OCI-LY7 (cell line): ENCODE results near the gene ELOVL1. TPM values are rescaled to one million over a fixed set of nuclear protein-coding genes. Genes with fewer than 3 reads are reported as not detected.

Experiments used
- BruUV-seq: library from RNA; stranded (reverse); fragments of 400-500 nt; replicated peaks from 2 replicates; lab custom pipeline; 2021; lab: Mats Ljungman, UMichigan
- CTCF ChIA-PET: fragments of 300-600 bp; sonication (Branson Sonifier 250); formaldehyde crosslinking; loops from one replicate; lab custom pipeline; 2022; ENCODE audit warnings: antibody characterized with exemption; ENCODE audit not compliant: unreplicated experiment; lab: Charles Lee
- POLR2A ChIA-PET: fragments of 300-600 bp; sonication (Branson Sonifier 250); formaldehyde crosslinking; loops from one replicate; lab custom pipeline; 2022; ENCODE audit warnings: antibody characterized with exemption; lab: Charles Lee
- DNase-seq: peaks from one replicate; pipeline ENCODE4 v3.0.0-alpha.2; 2015; ENCODE audit warnings: low spot score
- H2AFZ ChIP-seq: fragments of 200-600 bp; sonication (generic), shearing (Covaris generic); 2 replicates; pipeline ENCODE4 v1.6.1; 2014; ENCODE audit warnings: mild to moderate bottlenecking, antibody characterized with exemption, low read length, moderate library complexity
- H3K27ac ChIP-seq: fragments of 200-600 bp; sonication (generic); 2 replicates; pipeline ENCODE4 v1.5.1; 2014; ENCODE audit warnings: mixed run types, low read depth, mild to moderate bottlenecking, moderate library complexity, low read length, inconsistent platforms; ENCODE audit not compliant: poor library complexity, severe bottlenecking
- H3K36me3 ChIP-seq: fragments of 200-600 bp; sonication (generic); 2 replicates; pipeline ENCODE4 v1.6.1; 2014; ENCODE audit warnings: mild to moderate bottlenecking, antibody characterized with exemption, low read length, moderate library complexity, mixed read lengths; ENCODE audit not compliant: insufficient read depth
- H3K4me1 ChIP-seq: fragments of 200-600 bp; sonication (generic); 2 replicates; pipeline ENCODE4 v1.5.1; 2014; ENCODE audit warnings: mild to moderate bottlenecking, low read length; ENCODE audit not compliant: insufficient read depth, poor library complexity, severe bottlenecking
- H3K4me2 ChIP-seq: fragments of 200-600 bp; sonication (generic); 2 replicates; pipeline ENCODE4 v1.6.1; 2014; ENCODE audit warnings: mild to moderate bottlenecking, low read length
- H3K4me3 ChIP-seq: fragments of 200-600 bp; sonication (generic); 2 replicates; pipeline ENCODE4 v1.5.1; 2014; ENCODE audit warnings: mild to moderate bottlenecking, low read depth, low read length; ENCODE audit not compliant: poor library complexity, severe bottlenecking
- H3K79me2 ChIP-seq: fragments of 200-600 bp; sonication (generic); 2 replicates; pipeline ENCODE4 v1.6.1; 2016; ENCODE audit warnings: low read depth, mild to moderate bottlenecking, low read length, moderate library complexity, mixed read lengths; ENCODE audit not compliant: insufficient read depth
- H3K9me2 ChIP-seq: fragments of 200-600 bp; sonication (generic); 2 replicates; pipeline ENCODE4 v1.6.1; 2016; ENCODE audit warnings: mild to moderate bottlenecking, low read length, mixed read lengths; ENCODE audit not compliant: insufficient read depth
- H3K9me3 ChIP-seq: fragments of 200-600 bp; sonication (generic); 2 replicates; pipeline ENCODE4 v1.6.1; 2014; ENCODE audit warnings: mild to moderate bottlenecking, mixed run types, low read length, mixed read lengths
- H4K20me1 ChIP-seq: fragments of 200-600 bp; sonication (generic); 2 replicates; pipeline ENCODE4 v1.6.1; 2014; ENCODE audit warnings: mild to moderate bottlenecking, antibody characterized with exemption, low read length, moderate library complexity, mixed read lengths; ENCODE audit not compliant: insufficient read depth
- EZH2phosphoT487 ChIP-seq: fragments of 200-600 bp; sonication (generic); IDR thresholded peaks from 2 replicates; pipeline ENCODE4 v1.6.1; 2018; ENCODE audit warnings: low read depth, borderline replicate concordance, mild to moderate bottlenecking, mixed run types, antibody characterized with exemption, low read length, moderate library complexity, mixed read lengths
- intact Hi-C: fragments of 100-400 bp; cut with micrococcal nuclease; formaldehyde crosslinking; loops from one replicate; pipeline ENCODE4 v1.10.0; 2022; ENCODE audit not compliant: unreplicated experiment
- total RNA-seq, 2 experiments: library from RNA; depleted of rRNA in 1 of 2; stranded (reverse); fragments of >200 nt in 1 of 2; shearing (Covaris generic) in 1 of 2; gene quantifications; 2 replicates each; pipeline ENCODE4 v1.2.3, GENCODE V29; 2014 to 2022
- TF ChIP-seq, protein P1 (sequence below): fragments of 200-600 bp; sonication (generic); conservative IDR thresholded peaks from 2 replicates; pipeline ENCODE4 v1.5.1; 2014; ENCODE audit warnings: mild to moderate bottlenecking, antibody characterized with exemption, low read length, moderate library complexity, mixed read lengths

ELOVL1 gene
- total RNA-seq, 2 experiments from 2014 or later = 35.9 to 43.9 TPM

DNA sequence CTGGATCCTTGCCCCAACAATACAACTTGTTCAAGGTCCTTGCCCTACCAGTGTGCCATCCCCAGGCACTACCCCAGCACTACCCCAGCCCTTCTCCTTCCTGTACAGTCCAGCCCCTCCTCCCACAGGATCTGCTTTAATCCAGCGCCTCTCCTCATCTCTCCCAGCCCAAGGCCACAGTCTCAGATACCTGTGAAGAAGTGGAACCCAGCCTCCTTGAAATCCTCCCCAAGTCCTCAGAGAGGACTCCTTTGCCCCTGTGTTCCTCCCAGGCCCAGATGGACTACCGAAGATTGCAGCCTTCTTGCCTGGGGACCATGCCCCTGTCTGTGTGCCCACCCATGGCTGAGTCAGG lies 15.5 kb downstream of the ELOVL1 start:
- no TSS peak for BruUV-seq
- no peak for TF ChIP-seq EZH2phosphoT487
- TF ChIP-seq, protein P1, sequence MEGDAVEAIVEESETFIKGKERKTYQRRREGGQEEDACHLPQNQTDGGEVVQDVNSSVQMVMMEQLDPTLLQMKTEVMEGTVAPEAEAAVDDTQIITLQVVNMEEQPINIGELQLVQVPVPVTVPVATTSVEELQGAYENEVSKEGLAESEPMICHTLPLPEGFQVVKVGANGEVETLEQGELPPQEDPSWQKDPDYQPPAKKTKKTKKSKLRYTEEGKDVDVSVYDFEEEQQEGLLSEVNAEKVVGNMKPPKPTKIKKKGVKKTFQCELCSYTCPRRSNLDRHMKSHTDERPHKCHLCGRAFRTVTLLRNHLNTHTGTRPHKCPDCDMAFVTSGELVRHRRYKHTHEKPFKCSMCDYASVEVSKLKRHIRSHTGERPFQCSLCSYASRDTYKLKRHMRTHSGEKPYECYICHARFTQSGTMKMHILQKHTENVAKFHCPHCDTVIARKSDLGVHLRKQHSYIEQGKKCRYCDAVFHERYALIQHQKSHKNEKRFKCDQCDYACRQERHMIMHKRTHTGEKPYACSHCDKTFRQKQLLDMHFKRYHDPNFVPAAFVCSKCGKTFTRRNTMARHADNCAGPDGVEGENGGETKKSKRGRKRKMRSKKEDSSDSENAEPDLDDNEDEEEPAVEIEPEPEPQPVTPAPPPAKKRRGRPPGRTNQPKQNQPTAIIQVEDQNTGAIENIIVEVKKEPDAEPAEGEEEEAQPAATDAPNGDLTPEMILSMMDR = no peak
- ChIA-PET POLR2A (no interaction called here), CTCF (no interaction called here)
- no peaks in the 10 kb centered on the region for H3K79me2 ChIP-seq
- no peak overlapping the region for H3K4me3 ChIP-seq
- no peak overlapping the region for H3K4me2 ChIP-seq
- intact Hi-C loops = no loop called here
- H3K36me3 ChIP-seq = no peaks in the 10 kb centered on the region
- DNase-seq = no peak
- H3K27ac ChIP-seq = no peak overlapping the region
- no peaks in the 10 kb centered on the region for H3K9me3 ChIP-seq
- H3K4me1 ChIP-seq = peaks cover 16% of the 10 kb centered on the region
- H3K9me2 ChIP-seq = no peaks in the 10 kb centered on the region
- no peak overlapping the region for H2AFZ ChIP-seq
- H4K20me1 ChIP-seq = no peaks in the 10 kb centered on the region

DNA sequence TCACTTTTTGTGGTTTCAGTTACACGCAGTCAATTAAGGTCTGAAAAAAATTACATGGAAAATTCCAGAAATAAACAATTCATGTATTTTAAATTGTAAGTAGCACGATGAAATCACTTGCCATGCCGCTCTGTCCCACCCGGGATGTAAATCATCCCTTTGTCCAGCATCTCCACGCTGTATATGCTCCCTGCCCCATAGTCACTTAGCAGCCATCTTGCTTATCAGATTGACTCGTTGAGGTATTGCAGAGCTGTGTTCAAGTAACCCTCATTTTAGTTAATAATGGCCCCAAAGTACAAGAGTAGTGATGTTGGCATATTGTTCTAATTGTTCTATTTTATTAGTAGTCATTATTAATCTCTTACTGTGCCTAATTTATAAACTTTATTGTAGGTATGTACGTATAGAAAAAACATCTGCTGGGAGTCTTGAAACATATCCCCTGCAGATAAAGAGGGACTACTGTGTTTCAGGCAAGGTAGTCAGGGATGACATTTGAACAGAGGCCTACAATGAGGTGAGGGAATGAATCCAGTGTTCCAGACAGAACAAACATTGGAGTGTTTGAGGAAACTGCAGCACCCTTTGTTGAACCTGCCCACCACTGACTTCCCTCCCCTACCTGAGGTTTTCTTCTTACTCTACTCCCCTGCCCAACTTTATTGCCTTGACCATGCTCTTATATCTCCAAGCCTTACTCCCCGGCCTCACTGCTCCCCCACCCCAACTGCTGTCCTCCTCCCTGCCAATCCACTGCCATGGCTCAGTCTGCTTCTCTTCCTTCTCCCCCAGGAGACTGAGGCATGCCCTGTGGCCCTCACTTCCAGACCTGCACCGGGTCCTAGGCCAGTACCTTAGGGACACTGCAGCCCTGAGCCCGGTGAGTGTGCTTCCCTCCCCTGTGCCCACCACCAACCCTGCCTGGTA lies 16.1 kb downstream of the ELOVL1 start:
- no peak overlapping the region for H3K27ac ChIP-seq
- CTCF ChIA-PET = no interaction called here

More for the DNA sequence above, 16.1 kb downstream of the ELOVL1 start:
- no peak overlapping the region for H3K4me2 ChIP-seq
- H2AFZ ChIP-seq = no peak overlapping the region
- no peaks in the 10 kb centered on the region for H3K9me3 ChIP-seq
- POLR2A ChIA-PET = no interaction called here
- H4K20me1 ChIP-seq = no peaks in the 10 kb centered on the region
- peaks cover 16% of the 10 kb centered on the region for H3K4me1 ChIP-seq
- TF ChIP-seq EZH2phosphoT487 = no peak
- TF ChIP-seq, protein P1 = no peak
- BruUV-seq = no TSS peak
- H3K79me2 ChIP-seq = no peaks in the 10 kb centered on the region
- no peak for DNase-seq
- intact Hi-C loops = no loop called here
- no peak overlapping the region for H3K4me3 ChIP-seq
- H3K9me2 ChIP-seq = no peaks in the 10 kb centered on the region
- no peaks in the 10 kb centered on the region for H3K36me3 ChIP-seq
